Gastrocnemius medialis (tissue), 4 donors: ENCODE data around the gene CTBP2.

Experiments
- CTCF ChIP-seq, 5 experiments: fragments of 450-650 bp in 3 of 5; fragments of 200-600 bp in 2 of 5; sonication (generic) in 2 of 5; IDR thresholded peaks in 4 of 5; conservative IDR thresholded peaks in 1 of 5; 1 replicate in 4 of 5; 2 replicates in 1 of 5; pipeline ENCODE4 v1.5.1; 2016 to 2019; ENCODE audit warnings: antibody characterized with exemption in 5 of 5, mild to moderate bottlenecking in 3 of 5, moderate library complexity in 3 of 5
- POLR2A ChIP-seq, 2 donors: fragments of 450-650 bp; IDR thresholded peaks; one replicate each; pipeline ENCODE4 v1.6.1; 2017; ENCODE audit warnings: antibody characterized with exemption in 2 of 2, mild to moderate bottlenecking in 2 of 2, moderate library complexity in 2 of 2

GRCh38 chr10:125095776-125096175, 64.6 kb downstream of the CTBP2 start:
- no peak for TF ChIP-seq POLR2A (IDR thresholded peaks at IDR 0.05)
- no peak for TF ChIP-seq CTCF (IDR thresholded peaks at IDR 0.05 in 4 of 5, conservative IDR thresholded peaks at IDR 0.05 in 1 of 5)
